H1 (cell line): ENCODE results near the gene POU2F2. TPM values are rescaled to one million over a fixed set of nuclear protein-coding genes. Genes with fewer than 3 reads are reported as not detected.

Source experiments
- CTCF ChIA-PET: fragments of 300-600 bp; sonication (Branson Sonifier 250); formaldehyde crosslinking; loops from one replicate; lab custom pipeline; 2021; ENCODE audit not compliant: partially characterized antibody; lab: Charles Lee
- POLR2A ChIA-PET: fragments of 300-600 bp; sonication (Branson Sonifier 250); formaldehyde crosslinking; loops from one replicate; lab custom pipeline; 2021; ENCODE audit warnings: inconsistent platforms; ENCODE audit not compliant: partially characterized antibody; lab: Charles Lee
- DNase-seq, 2 experiments: peaks; one replicate each; pipeline versions ENCODE4 v3.0.0 to v3.0.0-alpha.2; 2010 to 2022; ENCODE audit warnings: low spot score in 2 of 2, low read depth in 1 of 2, mixed read lengths in 1 of 2
- FAIRE-seq: peaks from 2 replicates; lab custom pipeline; 2011; peaks lifted over from hg19 to GRCh38; lab: Jason Lieb, UNC
- H2AFZ ChIP-seq: 2 replicates; pipeline ENCODE4 v1.8.1; 2012; ENCODE audit warnings: low read length, inconsistent platforms
- H2AK5ac ChIP-seq: 2 replicates; pipeline ENCODE4 v1.6.1; 2013; ENCODE audit warnings: low read depth, low read length
- H2BK120ac ChIP-seq: replicated peaks from 2 replicates; pipeline ENCODE3; 2013; ENCODE audit warnings: low read depth, low read length, inconsistent platforms
- H2BK12ac ChIP-seq: 2 replicates; pipeline ENCODE4 v1.6.1; 2013; ENCODE audit warnings: low read depth, low read length
- H2BK15ac ChIP-seq: 2 replicates; pipeline ENCODE4 v1.6.1; 2013; ENCODE audit warnings: low read length
- H2BK20ac ChIP-seq: 2 replicates; pipeline ENCODE4 v1.6.1; 2013; ENCODE audit warnings: low read length
- H2BK5ac ChIP-seq: 2 replicates; pipeline ENCODE4 v1.6.1; 2013; ENCODE audit warnings: low read depth, low read length
- H3K14ac ChIP-seq: 2 replicates; pipeline ENCODE4 v1.6.1; 2013; ENCODE audit warnings: inconsistent platforms; ENCODE audit not compliant: insufficient read length
- H3K18ac ChIP-seq: 2 replicates; pipeline ENCODE4 v1.6.1; 2013; ENCODE audit warnings: low read length; ENCODE audit errors: extremely low read depth
- H3K23ac ChIP-seq: 2 replicates; pipeline ENCODE4 v1.6.1; 2013; ENCODE audit warnings: inconsistent platforms; ENCODE audit not compliant: insufficient read length
- H3K23me2 ChIP-seq: 2 replicates; pipeline ENCODE4 v1.6.1; 2013; ENCODE audit warnings: low read depth, low read length
- H3K27ac ChIP-seq: 2 replicates; pipeline ENCODE4 v1.6.1; 2011; ENCODE audit warnings: low read depth, low read length, inconsistent platforms
- H3K27me3 ChIP-seq, 4 experiments: replicated peaks in 1 of 4; 1 replicate in 1 of 4; 2 replicates in 3 of 4; pipeline versions ENCODE4 v1.6.1 to v1.8.1; 2011 to 2013; ENCODE audit warnings: low read length in 3 of 4, mild to moderate bottlenecking in 3 of 4, inconsistent platforms in 2 of 4, mixed read lengths in 2 of 4, moderate library complexity in 1 of 4; ENCODE audit not compliant: control insufficient read depth in 3 of 4, insufficient read depth in 3 of 4; ENCODE audit errors: extremely low read depth in 1 of 4
- H3K36me3 ChIP-seq, 4 experiments: 2 replicates each; pipeline versions ENCODE4 v1.6.1 to v1.8.1; 2011 to 2013; ENCODE audit warnings: mild to moderate bottlenecking in 4 of 4, low read length in 3 of 4, moderate library complexity in 2 of 4, control low read depth in 1 of 4, inconsistent platforms in 1 of 4; ENCODE audit not compliant: insufficient read depth in 4 of 4, control insufficient read depth in 2 of 4
- H3K4ac ChIP-seq: replicated peaks from 2 replicates; pipeline ENCODE3; 2013; ENCODE audit warnings: low read length, low read depth, mixed read lengths, inconsistent platforms; ENCODE audit not compliant: insufficient read length
- H3K4me1 ChIP-seq, 4 experiments: replicated peaks in 1 of 4; 1 replicate in 1 of 4; 2 replicates in 3 of 4; pipeline versions ENCODE4 v1.6.1 to v1.8.1; 2011 to 2013; ENCODE audit warnings: low read length in 3 of 4, inconsistent platforms in 2 of 4, mixed read lengths in 1 of 4; ENCODE audit not compliant: insufficient read depth in 4 of 4, control insufficient read depth in 3 of 4
- H3K4me2 ChIP-seq, 2 experiments: 2 replicates each; pipeline versions ENCODE4 v1.6.1 to v1.8.1; 2011 to 2013; ENCODE audit warnings: low read depth in 2 of 2, low read length in 2 of 2, control low read depth in 1 of 2, inconsistent platforms in 1 of 2, mild to moderate bottlenecking in 1 of 2; ENCODE audit not compliant: insufficient read depth in 1 of 2
- H3K4me3 ChIP-seq, 4 experiments: fragments of 200-600, 300-600 bp in 1 of 4; sonication (generic), shearing (Covaris generic), sonication (Bioruptor Twin) in 1 of 4; 2 replicates each; pipeline versions ENCODE4 v1.5.1 to v1.8.1; 2011 to 2016; ENCODE audit warnings: low read length in 4 of 4, low read depth in 3 of 4, control low read depth in 2 of 4, inconsistent platforms in 2 of 4, mild to moderate bottlenecking in 2 of 4, mixed read lengths in 1 of 4, moderate library complexity in 1 of 4; ENCODE audit not compliant: insufficient read depth in 2 of 4; ENCODE audit errors: extremely low read depth in 1 of 4
- H3K56ac ChIP-seq: replicated peaks from 2 replicates; pipeline ENCODE3; 2013; ENCODE audit warnings: low read depth, mild to moderate bottlenecking, mixed read lengths, low read length, inconsistent platforms; ENCODE audit not compliant: insufficient read length
- H3K79me1 ChIP-seq: 2 replicates; pipeline ENCODE4 v1.6.1; 2013; ENCODE audit warnings: low read depth, low read length, control low read depth
- H3K79me2 ChIP-seq, 2 experiments: 2 replicates each; pipeline versions ENCODE4 v1.6.1 to v1.8.1; 2012 to 2013; ENCODE audit warnings: low read length in 2 of 2, mild to moderate bottlenecking in 2 of 2, inconsistent platforms in 1 of 2; ENCODE audit not compliant: insufficient read depth in 2 of 2, control insufficient read depth in 1 of 2
- H3K9ac ChIP-seq, 4 experiments: replicated peaks in 1 of 4; 1 replicate in 1 of 4; 2 replicates in 3 of 4; pipeline versions ENCODE4 v1.6.1 to v1.8.1; 2011 to 2013; ENCODE audit warnings: low read depth in 3 of 4, low read length in 3 of 4, control low read depth in 2 of 4, mild to moderate bottlenecking in 2 of 4, moderate library complexity in 2 of 4, inconsistent platforms in 1 of 4; ENCODE audit errors: extremely low read depth in 1 of 4
- H3K9me3 ChIP-seq, 2 experiments: 2 replicates each; pipeline versions ENCODE4 v1.6.1 to v1.8.1; 2012 to 2013; ENCODE audit warnings: mild to moderate bottlenecking in 2 of 2, moderate library complexity in 2 of 2, control low read depth in 1 of 2, inconsistent platforms in 1 of 2, low read depth in 1 of 2, low read length in 1 of 2, mixed read lengths in 1 of 2; ENCODE audit not compliant: insufficient read depth in 2 of 2
- H4K20me1 ChIP-seq, 2 experiments: replicated peaks in 1 of 2; 2 replicates each; pipeline versions ENCODE3 to v1.8.1; 2011 to 2013; ENCODE audit warnings: inconsistent platforms in 2 of 2, low read length in 2 of 2, mild to moderate bottlenecking in 1 of 2; ENCODE audit not compliant: insufficient read depth in 2 of 2, control insufficient read depth in 1 of 2
- H4K5ac ChIP-seq: 2 replicates; pipeline ENCODE4 v1.6.1; 2013; ENCODE audit warnings: low read length, low read depth, mixed read lengths, inconsistent platforms; ENCODE audit not compliant: insufficient read length
- H4K8ac ChIP-seq: 2 replicates; pipeline ENCODE4 v1.8.0; 2013; ENCODE audit warnings: mild to moderate bottlenecking, moderate library complexity, low read length, inconsistent platforms; ENCODE audit not compliant: insufficient read depth; ENCODE audit errors: extremely low read depth
- H4K91ac ChIP-seq: replicated peaks from 2 replicates; pipeline ENCODE3; 2013; ENCODE audit warnings: low read length, mixed read lengths, inconsistent platforms; ENCODE audit not compliant: insufficient read length
- ASH2L ChIP-seq: fragments of 200-600, 300-600 bp; sonication (generic); IDR thresholded peaks from one replicate; pipeline ENCODE4 v1.7.1; 2017; ENCODE audit warnings: low read length
- CTBP2 ChIP-seq: IDR thresholded peaks from 2 replicates; pipeline ENCODE4 v1.7.0; 2011; ENCODE audit warnings: borderline replicate concordance, mild to moderate bottlenecking, moderate library complexity, mixed read lengths, low read length; ENCODE audit not compliant: insufficient read depth, insufficient read length
- EP300 ChIP-seq, 2 experiments: IDR thresholded peaks; 1 replicate in 1 of 2; 2 replicates in 1 of 2; pipeline ENCODE4 v1.6.1; 2011 to 2012; ENCODE audit warnings: low read depth in 2 of 2, low read length in 2 of 2, mild to moderate bottlenecking in 2 of 2, borderline replicate concordance in 1 of 2, inconsistent platforms in 1 of 2, moderate library complexity in 1 of 2
- EZH2 ChIP-seq: fragments of 200-600 bp; sonication (generic); IDR thresholded peaks from 2 replicates; pipeline ENCODE4 v1.7.1; 2012; ENCODE audit warnings: low read depth, mild to moderate bottlenecking, moderate library complexity, low read length, inconsistent platforms; ENCODE audit not compliant: severe bottlenecking
- JUND ChIP-seq: IDR thresholded peaks from 2 replicates; pipeline ENCODE4 v1.6.1; 2011; ENCODE audit warnings: mild to moderate bottlenecking, improper control_type of control experiment, low read length
- KDM4A ChIP-seq: IDR thresholded peaks from one replicate; pipeline ENCODE4 v1.7.1; 2012; ENCODE audit warnings: low read depth, mild to moderate bottlenecking, moderate library complexity, low read length, inconsistent platforms; ENCODE audit not compliant: severe bottlenecking
- RBBP5 ChIP-seq: IDR thresholded peaks from 2 replicates; pipeline ENCODE4 v1.7.1; 2012; ENCODE audit warnings: low read depth, mild to moderate bottlenecking, inconsistent platforms, low read length, moderate library complexity, borderline replicate concordance
- RNF2 ChIP-seq: fragments of 200-900, 300-1000 bp; sonication (generic); IDR thresholded peaks from 2 replicates; pipeline ENCODE4 v1.7.1; 2016; ENCODE audit warnings: borderline replicate concordance, low read depth, mild to moderate bottlenecking, antibody characterized with exemption, low read length; ENCODE audit not compliant: poor library complexity, severe bottlenecking; ENCODE audit errors: missing control alignments
- SIRT6 ChIP-seq: IDR thresholded peaks from one replicate; pipeline ENCODE4 v1.7.1; 2012; ENCODE audit warnings: low read length, inconsistent platforms
- SUZ12 ChIP-seq: fragments of 200-600 bp; sonication (generic); IDR thresholded peaks from 2 replicates; pipeline ENCODE4 v1.6.1; 2012; ENCODE audit warnings: mild to moderate bottlenecking, inconsistent platforms, low read length, moderate library complexity, mixed read lengths
- WGBS, 2 experiments: shearing (Covaris generic) in 1 of 2; methylation state at CpG; one replicate each; pipeline versions ENCODE4 v1.1.6 to v1.1.7; 2013 to 2015; ENCODE audit warnings: low lambda C conversion rate in 2 of 2, mixed read lengths in 2 of 2, inconsistent platforms in 1 of 2, low coverage in 1 of 2, missing lambda C conversion rate in 1 of 2; ENCODE audit not compliant: insufficient replicate concordance in 2 of 2, insufficient coverage in 1 of 2, insufficient read length in 1 of 2; ENCODE audit errors: extremely low coverage in 1 of 2, missing lambda C conversion rate in 1 of 2; 5-methylcytosine and 5-hydroxymethylcytosine counted together
- polyA plus RNA-seq, 7 experiments: library from polyadenylated mRNA; depleted of rRNA in 3 of 7; stranded (reverse) in 5 of 7; unstranded in 2 of 7; fragments of >200 nt in 5 of 7; fragments of 200-250 nt in 2 of 7; gene quantifications; 1 replicate in 5 of 7; 2 replicates in 1 of 7; 4 replicates in 1 of 7; pipeline versions ENCODE4 v1.2.1 to v1.2.3, GENCODE V29; 2011 to 2013; ENCODE audit warnings: missing spikeins in 2 of 7, mixed read lengths in 2 of 7
- total RNA-seq: library from RNA; stranded (reverse); fragmentation: NEBNext Ultra II Directional; extraction: Animal tissue kit (Norgen Biotek cat#: 25700); gene quantifications from 2 replicates; pipeline ENCODE4 v1.2.1, GENCODE V29; 2021

Gene POU2F2
- total and polyA plus RNA-seq, 2 of the 8 experiments (the other 6 are each of a cell fraction or from before 2014, with no cell fraction given): 5.0 to 6.1 TPM

DNA sequence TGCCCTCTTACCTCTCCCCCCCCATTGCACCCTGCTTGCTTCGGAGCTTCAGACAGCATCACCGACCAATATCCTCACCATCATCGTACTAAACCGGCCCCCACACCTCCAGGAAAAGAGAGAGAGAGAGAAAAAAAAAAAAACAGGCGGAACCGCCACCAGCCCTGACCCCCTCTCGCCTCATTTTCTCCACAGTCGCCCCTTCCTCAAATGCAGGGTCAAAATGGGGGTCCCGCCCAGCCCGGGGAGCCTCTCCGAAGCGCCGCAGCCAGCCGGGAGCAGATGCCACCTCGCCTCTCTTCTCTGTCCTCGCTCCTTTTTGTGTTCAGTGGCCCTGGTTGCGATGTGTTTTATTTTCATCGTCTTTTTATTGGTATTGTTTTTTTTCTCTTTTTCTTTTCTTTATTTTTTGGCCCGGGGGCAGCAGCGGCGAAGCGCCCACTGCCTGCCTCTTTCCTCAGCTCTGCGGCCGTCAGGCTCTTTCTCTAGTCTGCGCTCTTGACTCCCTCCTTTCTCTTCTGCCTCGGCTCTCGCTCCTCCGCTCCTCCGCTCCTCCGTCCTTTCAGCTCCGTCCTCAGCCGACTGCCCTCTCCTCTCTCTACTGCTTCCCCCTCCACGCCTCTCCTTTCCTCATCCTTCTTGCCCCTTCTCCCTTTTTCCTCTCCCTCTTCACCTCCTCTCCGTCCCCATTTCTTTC is 43.9 kb upstream of the POU2F2 start:
- H3K56ac ChIP-seq: no peak overlapping the region
- H3K79me2 ChIP-seq: no peaks in the 10 kb centered on the region
- H3K27me3 ChIP-seq: peaks cover 40 to 73% (median 61%) of the 10 kb centered on the region in 4 experiments
- peaks cover 7 to 8% of the 10 kb centered on the region in 2 experiments for H4K20me1 ChIP-seq
- H2BK20ac ChIP-seq: no peak overlapping the region
- DNase-seq: no peak
- no peak overlapping the region for H2BK15ac ChIP-seq
- H2BK5ac ChIP-seq: no peak overlapping the region
- no peaks in the 10 kb centered on the region for H3K9me3 ChIP-seq
- CTCF ChIA-PET: interaction anchor here (0.7 to 3.8 kb wide), 16 partner anchors 9 to 137 kb away, joined by 3 to 23 read pairs (median 4); partner anchors contain the start of gene POU2F2
- H2BK120ac ChIP-seq: no peak overlapping the region
- H3K23me2 ChIP-seq: peaks cover 8% of the 10 kb centered on the region; the same call in 1 of the 2 replicates
- peaks cover 0 to 10% (median 7%) of the 10 kb centered on the region in 4 experiments; a peak in 5 of 7 replicates for H3K4me1 ChIP-seq
- H3K14ac ChIP-seq: no peak overlapping the region
- no peak overlapping the region for H2AK5ac ChIP-seq
- WGBS, 2 experiments: 3% methylated on average over 19 of the region's 34 CpGs; no CpG with 5 or more reads in 1 of the 2 experiments
- peak overlapping the region; percentile 69 to 95 for H3K4me2 ChIP-seq
- no peak overlapping the region for H4K8ac ChIP-seq
- TF ChIP-seq KDM4A: peak; percentile 22
- TF ChIP-seq SIRT6: no peak
- no peak for TF ChIP-seq EP300 (IDR thresholded peaks at IDR 0.05; ENCODE audit: borderline replicate concordance in 1 of 2, low read depth in 2 of 2, low read length in 2 of 2)
- TF ChIP-seq SUZ12: peak; percentile 82; the same call in 1 of the 2 replicates
- TF ChIP-seq EZH2: peak; percentile 79
- no peak for TF ChIP-seq JUND
- peak; percentile 78 for TF ChIP-seq CTBP2
- peak; percentile 46 for TF ChIP-seq ASH2L
- peak; percentile 36; the same call in 1 of the 2 replicates for TF ChIP-seq RBBP5
- TF ChIP-seq RNF2: peak; percentile 67
- TF ChIP-seq, all 59 proteins: peak for 7
- Histone ChIP-seq H3K4ac (no peak overlapping the region), H2AFZ (no peak overlapping the region), H3K79me1 (no peaks in the 10 kb centered on the region), H2BK12ac (no peak overlapping the region), H3K27ac (no peak overlapping the region), H3K36me3 (no peaks in the 10 kb centered on the region), H3K9ac (no peak overlapping the region; a peak in 1 of 7 replicates), H4K91ac (no peak overlapping the region), H3K4me3 (peak overlapping the region; percentile 28 to 79 (median 48); a peak in 7 of 8 replicates), H4K5ac (no peak overlapping the region), H3K18ac (no peak overlapping the region; the same call in 1 of the 2 replicates), H3K23ac (no peak overlapping the region)
- POLR2A ChIA-PET: interaction anchor here (0.6 to 2.3 kb wide), 13 partner anchors 8 to 1575 kb away, joined by 3 to 8 read pairs (median 4); no protein-coding TSS in a partner anchor
- no peak for FAIRE-seq
